ENCODE measurements around the gene CTR9.

DNA sequence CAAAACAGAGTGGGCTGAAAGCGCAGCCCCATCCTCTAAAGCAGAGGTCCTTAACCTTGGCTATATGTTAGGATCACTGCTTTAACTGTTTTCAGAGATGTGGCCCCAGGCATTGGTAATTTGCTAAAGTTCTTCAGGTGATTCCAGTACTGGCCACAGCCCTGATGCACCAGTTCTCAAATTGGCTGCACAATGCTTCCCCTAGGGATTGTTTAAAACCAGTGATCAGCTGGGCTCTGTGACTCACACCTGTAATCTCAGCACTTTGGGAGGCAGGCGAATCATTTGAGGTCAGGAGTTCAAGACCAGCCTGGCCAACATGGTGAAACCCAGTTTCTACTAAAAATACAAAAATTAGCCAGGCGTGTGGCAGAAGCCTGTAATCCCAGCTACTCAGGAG is 49.1 kb upstream of the CTR9 start:
- TF ChIP-seq, protein P1, sequence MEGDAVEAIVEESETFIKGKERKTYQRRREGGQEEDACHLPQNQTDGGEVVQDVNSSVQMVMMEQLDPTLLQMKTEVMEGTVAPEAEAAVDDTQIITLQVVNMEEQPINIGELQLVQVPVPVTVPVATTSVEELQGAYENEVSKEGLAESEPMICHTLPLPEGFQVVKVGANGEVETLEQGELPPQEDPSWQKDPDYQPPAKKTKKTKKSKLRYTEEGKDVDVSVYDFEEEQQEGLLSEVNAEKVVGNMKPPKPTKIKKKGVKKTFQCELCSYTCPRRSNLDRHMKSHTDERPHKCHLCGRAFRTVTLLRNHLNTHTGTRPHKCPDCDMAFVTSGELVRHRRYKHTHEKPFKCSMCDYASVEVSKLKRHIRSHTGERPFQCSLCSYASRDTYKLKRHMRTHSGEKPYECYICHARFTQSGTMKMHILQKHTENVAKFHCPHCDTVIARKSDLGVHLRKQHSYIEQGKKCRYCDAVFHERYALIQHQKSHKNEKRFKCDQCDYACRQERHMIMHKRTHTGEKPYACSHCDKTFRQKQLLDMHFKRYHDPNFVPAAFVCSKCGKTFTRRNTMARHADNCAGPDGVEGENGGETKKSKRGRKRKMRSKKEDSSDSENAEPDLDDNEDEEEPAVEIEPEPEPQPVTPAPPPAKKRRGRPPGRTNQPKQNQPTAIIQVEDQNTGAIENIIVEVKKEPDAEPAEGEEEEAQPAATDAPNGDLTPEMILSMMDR (IDR thresholded peaks at IDR 0.05; ENCODE audit: low read depth, low read length): no peak
- no peak for TF ChIP-seq POLR2A (IDR thresholded peaks at IDR 0.05; ENCODE audit: extremely low read depth, insufficient read length)
- TF ChIP-seq MYC (IDR thresholded peaks at IDR 0.05; ENCODE audit: low read depth, low read length): no peak
- TF ChIP-seq, protein P2, sequence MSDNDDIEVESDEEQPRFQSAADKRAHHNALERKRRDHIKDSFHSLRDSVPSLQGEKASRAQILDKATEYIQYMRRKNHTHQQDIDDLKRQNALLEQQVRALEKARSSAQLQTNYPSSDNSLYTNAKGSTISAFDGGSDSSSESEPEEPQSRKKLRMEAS (IDR thresholded peaks at IDR 0.05; ENCODE audit: low read depth, low read length): no peak

Data from NB4 (cell line).